GM19351 (cell line): ENCODE results near the gene TRMT1.

ENCODE experiments used
- ATAC-seq: cut with Tn5 transposase; IDR thresholded peaks from one replicate; pipeline ENCODE4 v1.9.1; 2021; ENCODE audit warnings: mild to moderate bottlenecking, moderate library complexity; ENCODE audit not compliant: unreplicated experiment

Gene TRMT1

DNA sequence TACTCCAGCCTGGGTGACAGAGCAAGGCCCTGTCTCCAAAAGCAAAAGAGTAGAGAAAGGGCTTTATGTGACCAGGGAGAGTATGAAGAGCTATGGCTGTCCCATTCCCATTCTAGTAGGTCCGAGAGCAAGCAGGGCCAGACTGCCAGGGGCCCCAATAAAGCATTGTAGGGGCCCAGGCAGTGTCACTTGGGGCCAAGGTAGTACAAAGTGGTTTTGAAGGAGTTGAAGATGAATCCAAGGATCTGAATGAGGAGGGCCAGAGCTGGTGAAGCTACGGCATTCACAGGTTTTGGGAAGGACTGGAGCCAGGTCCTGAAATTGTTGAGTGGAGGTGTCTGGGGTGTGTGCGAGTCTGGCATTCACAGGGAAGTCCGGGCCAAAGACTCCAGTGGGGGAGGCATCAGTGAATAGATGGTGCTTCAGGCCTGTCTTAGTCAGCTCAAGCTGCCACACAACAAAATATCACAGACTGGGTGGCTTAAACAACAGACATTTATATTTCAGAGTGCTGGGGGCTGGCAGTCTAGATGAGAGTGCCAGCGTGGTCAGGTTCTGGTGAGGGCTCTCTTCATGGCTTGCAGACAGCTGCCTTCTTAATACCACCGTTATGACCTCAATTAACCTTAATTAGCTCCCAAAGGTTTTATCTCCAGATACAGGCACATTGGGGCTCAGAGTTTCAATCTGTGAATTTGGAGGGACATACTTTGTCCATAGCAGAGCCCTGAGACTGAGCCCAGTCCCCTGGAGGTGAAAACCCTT is 11.5 kb upstream of the TRMT1 start:
- no peak for ATAC-seq

GRCh38 chr19:13127051-13127450 is 10.5 kb upstream of the TRMT1 start:
- ATAC-seq = no peak

- no peak for ATAC-seq
Observed at GRCh38 chr19:13122980-13123957, 6.7 kb upstream of the TRMT1 start.

DNA sequence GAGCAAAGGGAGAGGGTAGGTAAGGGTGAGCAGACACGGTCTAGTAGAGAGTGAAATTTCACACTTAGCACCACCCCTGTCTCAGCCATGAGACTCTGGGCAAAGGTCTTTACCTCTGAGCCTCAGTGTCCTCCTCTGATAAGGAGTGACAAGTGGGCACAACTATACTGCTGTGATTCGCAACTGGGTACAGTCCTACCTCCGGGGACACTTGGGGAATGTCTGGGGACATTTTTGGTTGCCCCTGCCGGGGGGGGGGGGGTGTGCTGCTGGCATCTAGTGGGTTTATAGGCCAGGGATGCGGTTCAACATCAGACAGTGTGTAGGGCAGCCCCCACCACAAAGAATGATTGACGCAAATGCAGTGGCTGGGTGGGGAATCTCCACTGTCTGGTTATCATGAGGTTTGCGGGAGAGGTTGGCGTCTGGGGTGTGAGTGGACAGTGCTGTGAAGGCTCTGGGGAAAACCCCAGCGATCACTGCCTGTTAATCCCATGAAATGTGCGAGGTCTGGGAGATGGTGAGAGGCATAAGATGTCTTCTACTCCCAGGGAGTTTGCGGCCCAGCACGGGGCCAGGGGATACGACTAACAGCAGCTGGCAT is 5.8 kb upstream of the TRMT1 start:
- ATAC-seq = no peak

GRCh38 chr19:13121551-13122274 is 5.2 kb upstream of the TRMT1 start:
- no peak for ATAC-seq

GRCh38 chr19:13120817-13121216 is 4.3 kb upstream of the TRMT1 start:
- no peak for ATAC-seq

- no peak for ATAC-seq
Observed at GRCh38 chr19:13120031-13120430, 3.5 kb upstream of the TRMT1 start.

DNA sequence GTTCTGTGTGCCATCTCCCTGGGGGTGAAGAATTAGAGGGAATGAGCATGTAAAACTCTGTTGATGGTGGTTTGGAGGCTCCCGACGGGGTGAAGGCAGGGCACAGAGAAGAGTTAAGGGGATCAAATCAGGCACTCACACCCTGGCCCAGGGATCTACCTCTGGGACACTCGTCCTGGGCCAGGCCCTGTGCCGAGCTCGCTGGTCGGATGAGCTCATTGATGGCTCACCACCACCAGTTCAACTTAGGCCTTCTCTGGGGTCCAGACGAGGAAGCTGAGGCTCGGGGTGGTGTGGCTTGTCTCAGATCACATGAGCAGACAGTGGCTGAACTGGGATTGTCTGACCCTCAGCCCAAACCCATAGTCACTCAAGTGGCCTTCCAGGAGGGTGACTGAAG is 3.1 kb upstream of the TRMT1 start:
- no peak for ATAC-seq

GRCh38 chr19:13118424-13119193 is 2.1 kb upstream of the TRMT1 start:
- no peak for ATAC-seq

- ATAC-seq = peak; percentile 56
Observed at GRCh38 chr19:13117772-13118423, 1.4 kb upstream of the TRMT1 start, which contains the start of gene NACC1. Gene NACC1 (plus strand): TSS chr19:13118264. CDS start chr19:13135208, 16,944 bp downstream.

DNA sequence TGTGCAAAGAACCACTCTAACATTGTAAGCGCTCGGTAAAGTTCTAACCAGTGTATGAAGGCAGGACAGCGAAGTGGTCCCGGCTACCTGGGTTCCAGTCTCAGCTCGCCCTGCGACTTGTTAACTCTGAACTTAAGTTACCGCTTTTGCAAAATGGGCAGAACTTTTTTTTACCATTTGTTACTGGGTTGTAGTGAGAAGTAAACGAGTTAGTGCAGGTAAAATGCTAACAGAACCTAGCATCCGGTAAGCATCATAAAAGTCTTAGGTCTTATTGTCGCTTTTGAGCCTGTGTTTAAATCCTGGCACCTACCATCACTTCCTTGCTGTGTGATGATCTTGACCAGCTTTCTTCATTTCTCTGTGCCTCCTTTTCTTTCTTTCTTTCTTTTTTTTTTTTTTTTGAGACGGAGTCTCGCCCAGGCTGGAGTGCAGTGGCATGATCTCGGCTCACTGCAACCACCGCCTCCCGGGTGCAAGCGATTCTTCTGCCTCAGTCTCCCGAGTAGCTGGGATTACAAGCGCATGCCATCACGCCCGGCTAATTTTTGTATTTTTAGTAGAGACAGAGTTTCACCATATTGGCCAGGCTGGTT is 734 bp upstream of the TRMT1 start:
- ATAC-seq = no peak

DNA sequence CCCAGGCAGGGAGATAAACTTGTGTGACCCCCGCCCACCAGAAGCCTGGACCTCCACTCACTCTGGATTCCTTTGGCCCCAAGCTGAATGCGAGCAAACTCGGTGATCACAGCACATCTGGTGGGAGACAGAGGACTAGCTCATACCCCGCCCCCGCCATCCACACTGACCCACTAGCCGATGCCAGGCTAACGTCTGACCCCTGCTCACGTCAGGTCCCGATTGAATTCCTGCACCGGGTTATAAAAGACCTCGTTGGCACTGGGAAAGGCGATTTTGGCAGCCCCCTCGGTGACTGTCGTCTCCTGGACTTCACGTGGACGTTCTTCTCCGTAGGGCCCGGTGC is 631 bp downstream of the TRMT1 start:
- ATAC-seq = no peak

- no peak for ATAC-seq
Observed at GRCh38 chr19:13112555-13112954, 4.0 kb downstream of the TRMT1 start.

DNA sequence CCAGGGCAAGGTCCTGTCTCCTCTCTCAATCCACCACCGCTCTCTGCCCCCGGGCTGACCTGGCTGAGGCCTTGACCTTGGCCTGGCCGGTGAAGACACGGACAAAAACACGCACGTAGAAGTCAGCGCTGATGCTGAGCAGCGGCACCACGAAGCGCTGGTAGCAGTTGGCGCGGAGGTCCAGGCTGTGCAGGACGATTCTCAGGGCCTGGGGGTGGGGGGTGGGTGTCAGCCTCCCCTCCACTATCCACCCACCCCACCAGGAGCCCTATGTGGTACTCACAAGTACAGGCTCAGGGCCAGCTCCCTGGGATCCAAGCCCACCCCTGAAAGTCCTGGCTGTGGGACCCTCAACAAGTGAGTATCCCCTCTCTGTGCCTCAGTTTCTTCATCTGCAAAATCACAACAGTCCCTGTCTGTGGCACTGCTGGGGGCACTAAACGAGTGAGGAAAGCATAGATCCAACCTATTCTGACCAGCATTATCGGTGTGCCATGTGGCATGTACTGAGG is 6.4 kb downstream of the TRMT1 start:
- ATAC-seq = no peak

- no peak for ATAC-seq
Observed at GRCh38 chr19:13109361-13110098, 7.0 kb downstream of the TRMT1 start.

DNA sequence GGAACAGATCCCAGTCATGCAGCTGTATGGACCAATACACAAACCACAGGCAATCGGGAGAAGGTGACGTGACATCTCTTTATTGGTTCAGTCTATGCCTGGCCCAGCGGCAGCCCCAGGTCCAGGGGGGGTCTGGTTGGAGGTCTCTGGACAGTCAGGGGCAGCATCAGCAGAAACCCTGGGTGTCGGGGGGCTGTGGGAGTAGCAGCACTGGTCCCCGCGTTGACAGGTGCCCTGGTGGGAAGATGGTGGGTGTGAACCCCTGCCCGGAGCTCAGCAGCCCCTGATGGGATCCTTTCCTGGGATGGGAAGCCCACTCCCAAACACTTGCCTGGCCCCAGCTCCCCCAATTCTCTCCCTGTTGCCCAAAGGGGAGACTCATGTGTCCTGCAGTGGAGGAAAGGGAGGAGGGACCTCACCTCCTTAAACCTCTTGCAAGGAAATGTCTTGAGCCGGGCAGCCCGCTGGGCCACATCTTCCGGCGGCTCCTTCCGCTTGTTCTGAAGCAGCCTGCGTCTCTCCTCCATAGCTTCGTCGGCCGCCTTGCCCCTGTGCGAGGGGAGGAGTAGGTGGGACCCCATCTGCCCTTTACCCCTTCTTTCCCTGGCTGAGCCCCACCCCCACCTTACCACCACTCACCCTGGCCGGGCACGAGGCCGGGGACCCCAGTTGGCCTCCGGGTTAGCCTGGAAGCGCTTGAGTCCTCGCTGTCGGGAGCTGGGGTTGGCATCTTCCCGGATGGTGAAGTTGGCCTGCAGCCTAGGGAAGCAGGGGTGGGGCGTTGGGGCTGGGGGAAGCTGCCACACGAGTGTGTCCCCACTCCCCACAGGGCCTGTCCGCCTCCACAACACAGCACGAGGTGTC is 11.5 kb downstream of the TRMT1 start:
- no peak for ATAC-seq

GRCh38 chr19:13104360-13104847 is 12.1 kb downstream of the TRMT1 start:
- ATAC-seq = no peak
